Measurements from ENCODE around the gene PSMG3.

- TF ChIP-seq CTCF (conservative IDR thresholded peaks at IDR 0.05 in 1 of 2, IDR thresholded peaks at IDR 0.05 in 1 of 2; ENCODE audit: extremely low read depth in 1 of 2, insufficient read depth in 1 of 2, low read depth in 1 of 2, low read length in 2 of 2) (no peak), EZH2 (IDR thresholded peaks at IDR 0.05; ENCODE audit: borderline replicate concordance, low read length) (no peak)
Measured at GRCh38 chr7:1539181-1539881, 30.5 kb downstream of the PSMG3 start.

Data from mammary epithelial cell (primary cell).